PC-3 (cell line): ENCODE results near the gene FRMD6.

Source experiments
- CTCF ChIP-seq: fragments of 300-600 bp; sonication (generic); conservative IDR thresholded peaks from 2 replicates; pipeline ENCODE4 v1.5.1; 2017; ENCODE audit warnings: antibody characterized with exemption, low read depth, mild to moderate bottlenecking, low read length
- EZH2 ChIP-seq: fragments of 300-600 bp; sonication (generic); IDR thresholded peaks from one replicate; pipeline ENCODE4 v1.6.1; 2017; ENCODE audit warnings: antibody characterized with exemption, mild to moderate bottlenecking, low read length; ENCODE audit not compliant: unreplicated experiment
- EZH2phosphoT487 ChIP-seq: fragments of 300-600 bp; sonication (generic); IDR thresholded peaks from 2 replicates; pipeline ENCODE4 v1.6.1; 2018; ENCODE audit warnings: mild to moderate bottlenecking, antibody characterized with exemption, low read length, borderline replicate concordance

- no peak for TF ChIP-seq CTCF
- no peak for TF ChIP-seq EZH2phosphoT487
- TF ChIP-seq EZH2, result no peak
Observed at GRCh38 chr14:51715742-51716141, 64.0 kb downstream of the FRMD6 start.
